Thyroid gland (tissue), 4 donors: Measurements from ENCODE around the gene FKRP.

Experiments used
- CTCF ChIP-seq, 6 experiments: fragments of 200-600 bp in 3 of 6; fragments of 450-650 bp in 3 of 6; sonication (generic) in 3 of 6; IDR thresholded peaks; one replicate each; pipeline ENCODE4 v1.5.1; 2016 to 2019; ENCODE audit warnings: antibody characterized with exemption in 6 of 6, mild to moderate bottlenecking in 2 of 6, inconsistent platforms in 1 of 6, moderate library complexity in 1 of 6
- POLR2A ChIP-seq, 2 donors: fragments of 450-650 bp; IDR thresholded peaks; one replicate each; pipeline ENCODE4 v1.6.1; 2017; ENCODE audit warnings: antibody characterized with exemption in 2 of 2, mild to moderate bottlenecking in 2 of 2, moderate library complexity in 1 of 2

GRCh38 chr19:46766569-46767317, 20.9 kb downstream of the FKRP start:
- no peak for TF ChIP-seq POLR2A (IDR thresholded peaks at IDR 0.05)
- TF ChIP-seq CTCF (IDR thresholded peaks at IDR 0.05): peak in 5 of 6 experiments; percentile 24 to 70 (median 46)
